Activated gamma-delta T cell treated with anti-CD3 and anti-CD28 coated beads, Interleukin-2, amount 50 U/mL, for 16 hours (primary cell): Measurements from ENCODE around the gene LRP1B.
"Not testable (repeated sequence)": the region's sequence is repeated elsewhere in the genome, so short reads cannot be mapped to it uniquely, and the experiment has no call there.

ENCODE experiments used
- DNase-seq: peaks from one replicate; pipeline ENCODE4 v3.0.0-alpha.2; 2020; ENCODE audit warnings: low read depth

Gene LRP1B

DNA sequence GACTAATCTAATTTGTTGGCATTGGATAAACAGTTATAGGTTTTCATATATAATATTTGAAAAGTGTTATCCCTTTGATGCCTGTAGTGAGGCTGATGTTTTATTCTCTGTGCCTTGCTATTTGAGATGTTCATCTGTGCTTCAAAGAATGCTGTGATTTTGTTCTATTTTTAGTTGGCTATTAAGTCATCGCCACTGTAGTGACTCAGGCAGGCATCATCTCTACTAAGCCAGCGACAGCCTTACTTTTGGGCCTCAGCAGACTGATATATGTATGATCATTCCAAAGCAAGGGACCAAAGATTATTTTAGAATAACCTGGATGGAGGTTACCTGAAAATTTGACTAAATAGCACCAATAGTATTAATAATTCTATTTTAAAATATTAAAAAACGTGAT lies 1676.1 kb downstream of the LRP1B start:
- no peak for DNase-seq

DNA sequence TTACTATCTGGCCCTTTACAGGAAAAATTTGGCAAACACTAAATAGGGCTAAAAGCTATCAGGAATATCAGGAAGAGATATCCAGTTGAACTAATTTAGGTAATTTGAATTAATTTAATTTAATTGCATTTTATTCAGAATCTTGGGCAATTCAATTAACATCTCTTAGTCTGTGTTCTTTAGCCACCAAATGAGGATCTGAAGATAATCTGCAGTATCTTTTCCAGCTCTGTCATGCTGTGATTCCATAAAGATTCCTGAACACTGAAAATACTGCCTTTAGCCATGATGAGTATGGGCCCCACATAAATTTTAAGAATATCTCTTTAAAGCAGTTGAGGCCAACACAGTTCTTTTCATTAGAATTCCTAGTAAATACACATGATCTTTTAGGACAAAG lies 1679.5 kb downstream of the LRP1B start:
- no peak for DNase-seq

DNA sequence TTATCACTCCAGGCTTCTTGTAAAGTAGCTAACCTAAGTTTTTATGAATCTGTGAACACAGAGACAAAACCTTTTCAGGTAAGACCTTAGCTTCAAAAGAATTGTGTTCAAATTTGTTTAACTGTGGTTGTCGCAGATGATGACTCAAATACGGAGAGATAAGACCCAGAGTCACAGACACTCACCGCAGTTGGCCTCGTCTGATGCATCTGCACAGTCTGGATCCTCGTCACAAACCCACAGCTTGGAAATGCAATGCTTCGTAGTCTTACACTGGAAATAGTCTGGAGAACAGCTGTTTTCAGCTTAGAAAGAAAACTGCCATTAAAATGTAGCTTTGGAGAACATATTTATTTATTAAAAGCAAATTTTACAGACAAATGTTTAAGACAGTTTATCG lies 1688.5 kb downstream of the LRP1B start:
- DNase-seq: no peak

DNA sequence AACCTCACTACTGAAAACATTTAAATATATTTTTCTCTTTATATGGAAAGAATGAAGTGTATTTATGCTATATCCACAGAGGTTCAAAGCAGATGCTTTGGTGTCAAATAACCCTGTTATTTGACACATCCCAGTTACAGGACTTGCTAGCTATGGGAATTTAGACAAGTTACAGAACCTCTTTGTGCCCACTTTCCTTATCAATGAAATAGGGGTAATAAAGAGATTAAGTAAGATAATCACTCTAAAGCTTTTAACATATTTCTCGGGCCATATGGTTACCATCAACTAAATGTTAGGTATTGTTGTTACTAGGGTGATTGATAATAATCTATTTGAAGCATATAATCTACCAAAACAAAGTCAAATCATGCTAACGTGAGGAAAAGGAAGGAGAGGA lies 1690.0 kb downstream of the LRP1B start:
- DNase-seq: no peak

DNA sequence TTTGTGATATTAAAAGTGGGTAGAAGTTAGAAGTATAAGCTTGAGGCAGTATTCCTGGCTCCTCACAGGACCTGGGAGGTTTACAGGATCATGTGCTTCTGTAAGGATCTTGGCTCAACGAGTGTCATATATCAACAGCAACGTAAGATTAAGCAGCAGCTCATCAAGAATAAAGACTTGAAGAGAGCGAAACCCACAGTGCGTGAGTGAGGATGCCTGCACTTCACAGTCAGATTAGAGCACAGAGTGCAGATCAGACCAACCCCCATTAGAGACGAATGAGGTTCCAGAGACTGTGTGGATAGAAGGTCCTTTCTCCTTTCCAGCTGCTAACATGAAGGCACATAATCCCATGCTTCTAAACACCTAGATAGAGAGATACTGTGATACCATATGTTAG lies 1693.9 kb downstream of the LRP1B start:
- no peak for DNase-seq

DNA sequence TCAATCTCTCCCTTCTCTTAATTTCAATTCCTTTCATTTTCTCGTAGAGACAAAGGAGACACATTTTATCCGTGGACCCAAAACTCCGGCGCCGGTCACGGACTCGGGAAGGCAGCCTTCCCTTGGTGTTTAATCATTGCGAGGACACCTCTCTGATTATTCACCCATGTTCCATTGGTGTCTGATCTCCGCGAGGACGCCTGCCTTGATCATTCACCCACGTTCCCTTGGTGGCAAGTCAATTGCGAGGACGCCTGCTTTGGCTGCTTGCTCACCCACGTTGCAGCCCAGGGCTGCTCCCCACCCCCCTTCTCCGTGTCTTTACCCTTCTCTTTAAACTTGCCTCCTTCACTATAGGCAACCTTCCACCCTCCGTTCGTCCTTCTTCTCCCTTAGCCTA lies 1703.8 kb downstream of the LRP1B start:
- DNase-seq: not testable (repeated sequence)

DNA sequence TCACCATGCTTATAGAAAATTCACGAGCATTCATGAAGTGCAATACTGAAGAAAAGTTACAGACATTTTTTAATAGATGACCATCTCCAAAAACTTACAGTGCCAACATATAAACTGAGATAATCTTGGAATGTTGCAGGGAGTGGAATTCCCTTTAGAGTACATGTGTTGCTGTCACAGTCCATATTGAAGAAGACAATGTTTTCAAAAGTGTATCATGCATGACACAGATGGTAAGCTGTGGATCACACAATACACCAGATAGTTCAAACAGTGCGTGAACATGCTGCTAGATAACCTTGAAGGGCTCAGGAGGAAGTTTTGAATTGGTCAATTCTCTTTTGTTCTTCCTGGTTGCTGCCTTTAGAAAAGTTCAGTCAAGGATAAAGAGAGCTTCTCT lies 1706.3 kb downstream of the LRP1B start:
- DNase-seq: no peak

DNA sequence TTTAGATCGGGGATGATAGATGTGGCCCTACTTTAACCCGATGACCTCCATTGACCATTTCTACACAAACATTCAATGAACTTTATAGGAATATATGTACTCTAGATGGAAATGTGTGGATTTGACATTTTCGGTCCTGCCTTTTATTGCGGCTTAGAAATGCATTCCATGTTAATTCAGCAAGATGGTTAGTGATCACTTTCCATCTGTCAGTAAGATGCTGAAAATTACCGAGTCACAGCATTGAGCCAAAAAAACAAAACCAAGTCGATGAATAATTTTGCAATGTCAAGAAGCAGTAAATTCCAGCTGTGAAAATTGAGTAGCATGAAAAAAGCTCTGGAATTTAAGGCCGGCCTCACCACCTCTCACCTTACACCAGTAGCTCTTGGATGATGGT lies 1708.1 kb downstream of the LRP1B start:
- no peak for DNase-seq

DNA sequence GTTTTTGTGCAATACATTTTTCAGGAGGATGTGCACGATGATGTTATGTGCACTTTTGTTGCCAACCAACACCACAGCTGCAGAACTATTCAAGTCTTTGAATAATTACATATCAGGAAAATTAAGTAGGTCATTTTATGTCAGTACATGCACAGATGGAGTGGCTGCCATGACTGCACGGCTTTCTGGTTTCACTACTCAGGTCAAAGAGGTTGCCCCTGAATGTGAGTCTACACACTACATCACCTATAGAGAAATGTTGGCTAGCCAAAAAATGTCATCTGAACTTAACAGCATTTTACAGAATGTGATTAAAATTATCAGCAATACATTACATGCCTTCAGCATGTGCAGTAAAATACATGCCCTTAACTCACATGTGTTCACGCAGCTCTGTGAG lies 1713.3 kb downstream of the LRP1B start:
- DNase-seq: no peak

DNA sequence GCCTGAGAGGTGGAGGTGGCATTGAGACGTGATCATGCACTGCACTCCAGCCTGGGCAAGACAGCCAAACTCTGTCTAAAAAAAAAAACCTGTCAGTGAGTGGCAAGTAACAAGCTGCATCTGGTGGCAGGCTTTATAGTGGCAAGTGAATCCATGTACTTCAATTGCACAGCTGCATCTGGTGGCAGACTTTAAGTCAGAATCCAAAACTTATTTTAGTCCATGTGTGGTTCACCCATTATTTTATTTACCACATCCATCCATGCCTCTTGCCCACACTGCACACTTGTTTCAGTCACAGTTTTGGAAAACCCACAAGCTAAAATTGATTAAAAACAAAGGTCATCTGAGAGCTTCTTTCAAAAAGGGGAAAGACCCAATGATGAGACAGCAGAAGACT lies 1714.2 kb downstream of the LRP1B start:
- no peak for DNase-seq

DNA sequence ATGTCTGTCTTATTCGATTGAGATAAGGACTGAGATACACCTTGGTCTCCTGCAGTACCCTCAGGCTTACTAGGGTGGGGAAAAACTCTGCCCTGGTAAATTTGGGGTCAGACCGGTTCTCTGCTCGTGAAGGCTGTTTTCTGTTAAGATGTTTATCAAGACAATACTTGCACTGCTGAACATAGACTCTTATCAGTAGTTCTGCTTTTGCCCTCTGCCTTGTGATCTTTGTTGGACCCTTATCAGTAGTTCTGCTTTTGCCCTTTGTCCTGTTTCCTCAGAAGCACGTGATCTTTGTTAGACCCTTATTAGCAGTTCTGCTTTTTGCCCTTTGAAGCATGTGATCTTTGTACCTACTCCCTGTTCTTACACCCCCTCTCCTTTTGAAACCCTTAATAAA lies 1715.8 kb downstream of the LRP1B start:
- DNase-seq: not testable (repeated sequence)

DNA sequence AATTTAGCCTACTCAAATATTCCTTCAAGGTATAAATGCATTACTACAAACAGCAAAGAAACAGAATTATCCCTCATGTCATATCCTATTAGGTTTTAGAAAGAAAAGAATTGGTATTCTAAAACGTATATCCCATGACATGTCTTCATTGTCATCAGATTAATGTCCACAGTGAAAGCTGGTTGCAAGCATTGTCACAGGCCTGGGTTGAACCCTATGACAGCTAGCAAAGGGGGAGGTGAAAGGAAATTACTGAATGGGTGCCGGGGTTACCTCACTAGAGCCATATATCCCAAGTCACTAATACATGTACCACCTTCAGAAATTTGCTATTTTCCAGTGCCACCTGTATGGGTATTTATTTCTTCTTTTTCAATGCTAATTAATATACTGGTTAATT lies 1720.1 kb downstream of the LRP1B start:
- no peak for DNase-seq

DNA sequence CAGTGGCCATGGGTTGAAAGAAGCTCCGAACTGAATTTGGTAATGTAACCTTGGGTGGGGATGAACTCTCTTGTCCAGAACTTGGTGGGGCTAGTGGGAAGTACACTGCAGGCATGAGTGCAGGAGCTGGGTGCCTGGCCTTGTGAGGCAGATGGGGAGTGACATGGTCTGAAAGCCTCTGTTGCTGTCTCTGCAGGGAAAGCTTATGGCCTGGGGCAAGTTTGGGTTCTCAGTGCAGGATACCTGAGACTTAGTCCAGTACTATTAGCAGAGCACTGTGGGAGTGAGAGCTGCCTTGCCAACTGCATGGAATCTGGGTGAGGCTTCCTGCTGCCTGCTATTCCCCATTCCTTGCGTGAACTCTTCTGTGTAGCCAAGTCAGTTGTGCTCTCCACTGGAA lies 1729.8 kb downstream of the LRP1B start:
- no peak for DNase-seq

DNA sequence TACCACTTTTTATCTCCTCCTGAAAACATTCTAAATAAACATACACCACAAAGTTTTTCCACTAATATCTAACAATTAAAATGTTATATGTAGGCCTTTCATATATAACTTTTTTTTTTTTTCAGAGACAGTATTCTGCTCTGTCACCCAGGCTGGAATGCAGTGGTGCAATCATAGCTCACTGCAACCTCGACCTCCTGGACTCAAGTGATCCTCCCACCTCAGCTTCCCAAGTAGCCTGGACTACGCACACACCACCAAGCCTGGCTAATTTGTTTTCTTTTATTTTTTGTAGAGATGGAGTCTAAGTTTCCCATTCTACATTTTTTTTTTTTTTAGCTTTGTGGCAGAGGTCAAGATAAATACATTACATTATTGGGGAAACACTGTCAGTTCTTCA lies 1738.0 kb downstream of the LRP1B start:
- DNase-seq: no peak

DNA sequence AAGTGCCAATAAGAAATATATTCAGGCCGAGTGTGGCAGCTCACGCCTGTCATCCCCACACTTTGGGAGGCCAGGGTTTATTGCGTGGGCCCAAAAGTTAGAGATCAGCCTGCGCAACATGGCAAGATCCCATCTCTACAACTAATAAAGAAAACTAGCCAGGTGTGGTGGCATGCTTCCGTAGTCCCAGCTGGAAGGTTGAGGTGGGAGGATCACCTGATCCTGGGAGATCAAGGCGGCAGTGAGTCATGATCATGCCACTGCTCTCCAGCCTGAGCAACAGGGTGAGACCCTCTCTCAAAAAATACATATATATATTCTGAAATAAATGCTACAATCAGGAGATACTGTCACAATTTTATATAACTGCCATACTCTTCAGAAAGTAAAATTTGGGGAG lies 1745.9 kb downstream of the LRP1B start:
- no peak for DNase-seq

DNA sequence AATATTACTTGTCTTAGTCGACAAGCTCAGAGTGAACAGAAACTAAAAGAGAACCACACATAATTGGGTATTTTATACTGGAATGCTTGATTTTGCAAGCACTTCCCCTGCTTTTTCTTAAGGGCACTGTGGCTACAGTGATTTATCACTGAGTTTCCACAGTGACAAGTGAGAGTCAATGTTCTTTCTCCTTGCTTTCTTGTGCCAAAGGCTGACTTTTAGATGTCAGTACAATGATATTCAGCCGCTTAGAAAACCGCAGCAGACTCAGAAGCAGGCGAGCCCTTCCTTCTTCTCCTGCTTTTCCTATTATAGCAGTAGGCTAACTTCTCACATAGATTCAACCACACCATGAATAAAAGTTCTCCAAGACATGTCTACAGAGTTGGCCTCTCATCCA lies 1747.0 kb downstream of the LRP1B start:
- no peak for DNase-seq

DNA sequence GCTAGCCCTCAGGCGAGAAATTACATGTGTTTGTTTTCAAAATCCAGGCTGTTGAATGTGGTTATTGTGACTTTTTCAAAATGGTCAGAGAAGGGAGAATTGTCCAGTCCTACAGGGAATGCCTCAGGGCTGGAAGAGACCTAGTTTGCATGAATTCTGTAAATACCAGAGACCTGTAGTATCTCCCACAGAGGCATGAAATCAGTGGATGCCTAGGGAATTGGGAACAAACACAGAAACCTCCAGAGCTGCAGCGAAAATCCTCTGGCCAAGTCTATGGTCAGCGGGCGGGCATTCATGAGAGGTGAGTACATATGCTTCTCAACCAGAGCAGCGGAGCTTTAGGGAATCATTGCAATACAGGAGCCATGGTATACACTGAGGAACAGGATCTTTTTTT lies 1754.1 kb downstream of the LRP1B start:
- DNase-seq: no peak

DNA sequence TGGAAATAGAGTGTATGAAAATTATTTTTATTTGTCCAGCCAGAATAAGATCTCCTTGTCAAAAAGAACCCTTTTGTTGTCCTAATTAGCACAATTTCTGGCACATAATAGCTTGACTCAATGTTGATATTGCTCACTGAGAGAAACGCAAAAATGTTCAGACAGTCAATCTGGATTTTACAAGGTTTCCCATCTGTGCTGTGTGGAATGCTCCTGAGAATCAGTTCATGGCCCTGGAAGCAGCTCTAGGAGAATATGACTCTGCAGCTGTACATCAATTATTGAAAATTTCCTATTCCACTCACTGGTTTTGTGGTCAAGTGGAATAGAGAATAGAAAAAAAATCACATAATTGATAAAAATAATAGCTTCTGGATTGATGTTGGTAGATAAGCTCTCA lies 1767.7 kb downstream of the LRP1B start:
- DNase-seq: no peak

DNA sequence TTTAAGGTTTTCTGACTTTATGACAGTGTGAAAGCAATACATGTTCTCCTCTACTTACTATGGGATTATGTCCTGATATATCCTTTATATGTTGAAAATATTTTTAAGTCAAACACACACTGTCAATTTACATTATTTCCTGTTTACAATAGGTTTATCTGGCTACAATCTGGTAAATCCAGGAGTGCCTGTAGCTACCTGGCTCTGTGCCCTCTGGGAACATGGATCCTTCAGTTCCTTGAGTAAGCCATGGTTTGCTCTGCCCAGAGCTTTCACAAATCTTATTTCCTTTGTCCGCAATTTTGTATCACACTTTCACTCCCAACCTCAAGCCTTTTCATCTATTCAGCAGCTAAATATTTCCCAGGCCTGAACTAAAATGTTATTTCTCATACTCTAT lies 1768.5 kb downstream of the LRP1B start:
- DNase-seq: no peak

DNA sequence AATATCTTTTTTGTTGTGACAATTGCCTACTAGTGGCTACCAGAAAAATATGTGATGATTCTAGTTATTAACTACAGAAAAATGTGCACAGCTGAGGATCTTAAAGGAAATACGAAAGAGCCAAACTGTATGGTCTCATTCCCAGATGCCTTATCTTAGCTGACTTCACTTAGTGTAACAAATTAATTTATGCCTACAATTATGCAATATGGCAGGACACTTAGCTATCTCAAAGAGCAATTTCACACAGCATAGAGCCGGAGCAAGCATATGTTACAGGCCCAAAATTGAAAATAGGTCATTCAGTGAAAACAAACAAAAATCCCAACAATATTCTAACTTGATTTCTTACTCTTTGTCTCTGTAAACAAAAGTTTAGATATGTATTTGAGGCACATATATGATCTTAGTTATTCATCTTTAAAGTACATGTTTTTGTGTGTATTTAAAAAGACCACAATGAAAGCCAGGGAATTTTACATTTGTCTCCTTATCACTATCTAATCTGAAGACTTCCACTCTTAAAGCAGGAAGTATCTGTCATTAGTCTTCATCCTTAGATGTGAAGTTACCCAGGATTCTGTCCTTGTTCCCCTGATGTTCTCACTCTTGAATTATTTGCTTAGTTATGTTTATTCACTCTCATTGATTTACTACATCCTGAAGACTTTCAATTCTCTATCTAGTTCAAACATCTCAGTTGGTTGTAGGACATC lies 1771.6 kb downstream of the LRP1B start:
- no peak for DNase-seq

DNA sequence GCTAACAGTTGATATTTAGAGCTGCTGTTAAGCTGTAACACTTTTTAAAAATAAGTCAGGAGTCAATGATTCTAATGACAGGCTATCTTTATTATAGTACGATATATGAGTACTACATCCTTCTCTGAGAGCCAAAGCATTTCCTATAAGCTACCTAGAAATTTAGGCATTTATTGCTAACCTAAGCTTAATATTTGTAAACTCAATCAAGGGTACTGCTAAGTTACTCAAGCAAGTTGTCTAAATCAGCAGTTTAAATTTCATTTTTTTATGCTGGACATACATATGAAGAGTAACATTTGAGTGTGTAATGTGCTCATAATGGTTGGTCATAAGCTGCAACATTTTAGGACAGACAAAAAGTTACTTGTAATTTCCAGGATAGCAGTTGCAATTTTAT lies 1774.1 kb downstream of the LRP1B start:
- DNase-seq: no peak

DNA sequence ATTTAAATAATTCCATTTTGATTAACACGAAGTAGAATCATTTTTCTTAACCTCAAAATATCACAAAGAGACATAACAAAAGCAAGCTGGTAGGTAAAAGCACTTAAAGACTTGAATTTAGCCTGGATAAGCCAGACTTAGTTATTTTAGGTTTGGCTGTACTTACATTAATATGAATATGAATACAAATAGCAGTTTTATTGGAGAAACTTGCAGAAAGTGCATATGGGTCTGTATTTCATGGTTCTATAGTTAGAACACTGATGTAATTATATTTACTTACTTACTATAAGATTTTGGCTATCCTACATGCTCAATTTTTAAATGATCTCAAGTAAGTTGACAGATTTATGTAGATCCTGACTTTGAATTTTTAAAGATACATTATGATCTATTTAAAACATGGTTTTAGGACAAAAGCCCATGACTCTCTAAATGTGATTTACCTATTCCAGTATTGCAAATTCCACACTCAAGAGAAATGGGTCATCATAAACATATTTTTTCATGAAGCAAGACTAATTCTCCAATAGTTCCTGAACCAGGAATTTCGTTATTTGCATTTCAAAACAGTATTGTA lies 1775.2 kb downstream of the LRP1B start:
- DNase-seq: no peak

DNA sequence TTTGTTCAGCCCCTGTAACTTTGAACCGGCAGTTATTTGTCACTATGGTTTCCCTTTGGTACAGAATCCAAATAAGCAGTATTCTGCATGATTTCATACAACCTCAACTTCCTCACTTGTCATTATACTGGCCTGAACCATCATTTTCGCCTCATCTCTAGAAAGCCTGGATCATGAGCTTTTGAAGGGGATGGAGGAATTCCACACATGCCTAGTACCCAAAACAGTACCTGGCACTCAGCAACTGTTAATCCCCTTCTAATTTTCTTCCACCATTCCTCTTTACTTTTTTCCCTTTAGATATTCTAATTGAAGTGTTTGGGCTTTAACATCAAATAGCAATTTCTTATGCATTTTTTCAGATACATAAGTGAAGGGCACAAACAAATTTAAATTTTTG lies 1776.3 kb downstream of the LRP1B start:
- DNase-seq: no peak

DNA sequence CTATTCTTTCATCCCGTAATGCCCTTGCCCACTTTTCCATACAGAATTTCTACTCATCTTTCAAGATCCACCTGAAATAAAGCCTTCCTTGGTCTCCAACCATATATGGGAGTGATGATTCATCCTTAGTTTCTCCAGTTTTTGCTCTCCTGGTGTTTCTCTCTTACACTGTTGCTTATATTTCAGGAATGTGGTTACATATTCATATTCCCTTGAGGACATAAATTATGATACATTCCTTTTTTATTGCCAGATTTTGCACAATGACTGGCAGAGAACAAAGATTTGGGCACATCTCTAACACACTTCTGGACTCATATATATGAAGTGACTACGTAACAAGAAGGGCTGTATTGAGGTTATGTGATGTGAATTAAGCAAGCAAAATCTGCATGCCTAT lies 1777.3 kb downstream of the LRP1B start:
- DNase-seq: no peak
